K562 treated with DMSO at 1 percent for 24 hours (cell line): ENCODE measurements around the gene NT5DC2. TPM values are rescaled to one million over a fixed set of nuclear protein-coding genes. Genes with fewer than 3 reads are reported as not detected.

Source experiments
- total RNA-seq: library from RNA; unstranded; fragments of 300-600 nt; gene quantifications from 2 replicates; pipeline ENCODE4 v1.2.3, GENCODE V29; 2022; ENCODE audit warnings: low read depth; ENCODE audit not compliant: insufficient read depth

The NT5DC2 gene
- total RNA-seq: 119 and 144 TPM in 2 replicates

DNA sequence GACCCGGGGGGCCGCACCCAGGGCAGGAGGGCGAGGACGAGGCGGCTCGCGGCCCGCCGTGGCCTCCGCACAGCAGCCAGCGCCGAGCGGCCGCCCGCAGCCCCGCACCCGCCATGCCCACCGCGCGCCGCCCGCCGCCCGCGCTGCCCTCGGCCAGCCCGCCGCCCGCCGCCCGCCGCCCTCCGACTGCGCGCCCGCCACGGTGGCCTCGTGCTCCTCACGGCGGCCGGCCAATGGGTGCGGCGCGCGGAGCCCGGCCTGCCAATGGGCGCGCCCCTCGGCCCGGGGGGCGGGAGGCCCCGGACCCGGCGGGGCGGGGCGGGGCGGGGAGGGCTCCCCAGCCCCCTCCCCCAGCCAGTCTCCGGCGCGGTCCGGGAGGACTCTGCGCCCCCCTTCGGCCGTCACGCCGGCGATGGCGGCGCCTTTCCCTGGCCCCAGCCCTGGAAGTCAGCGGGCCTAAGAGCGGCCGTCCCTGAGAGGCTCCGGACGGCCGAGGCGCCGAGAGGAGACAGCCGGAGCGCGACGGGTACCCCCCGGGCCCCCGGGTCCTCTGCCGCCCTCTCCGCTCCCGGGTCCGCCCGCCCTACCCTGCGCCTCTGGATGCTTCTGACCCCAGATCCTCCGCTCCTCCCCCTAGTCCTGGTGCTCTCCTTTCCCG, at the start of gene NT5DC2:
NT5DC2 (minus strand) TSS at position 235 of the 658 bp plus-strand sequence; CDS start at position 115, 120 bp downstream.

DNA sequence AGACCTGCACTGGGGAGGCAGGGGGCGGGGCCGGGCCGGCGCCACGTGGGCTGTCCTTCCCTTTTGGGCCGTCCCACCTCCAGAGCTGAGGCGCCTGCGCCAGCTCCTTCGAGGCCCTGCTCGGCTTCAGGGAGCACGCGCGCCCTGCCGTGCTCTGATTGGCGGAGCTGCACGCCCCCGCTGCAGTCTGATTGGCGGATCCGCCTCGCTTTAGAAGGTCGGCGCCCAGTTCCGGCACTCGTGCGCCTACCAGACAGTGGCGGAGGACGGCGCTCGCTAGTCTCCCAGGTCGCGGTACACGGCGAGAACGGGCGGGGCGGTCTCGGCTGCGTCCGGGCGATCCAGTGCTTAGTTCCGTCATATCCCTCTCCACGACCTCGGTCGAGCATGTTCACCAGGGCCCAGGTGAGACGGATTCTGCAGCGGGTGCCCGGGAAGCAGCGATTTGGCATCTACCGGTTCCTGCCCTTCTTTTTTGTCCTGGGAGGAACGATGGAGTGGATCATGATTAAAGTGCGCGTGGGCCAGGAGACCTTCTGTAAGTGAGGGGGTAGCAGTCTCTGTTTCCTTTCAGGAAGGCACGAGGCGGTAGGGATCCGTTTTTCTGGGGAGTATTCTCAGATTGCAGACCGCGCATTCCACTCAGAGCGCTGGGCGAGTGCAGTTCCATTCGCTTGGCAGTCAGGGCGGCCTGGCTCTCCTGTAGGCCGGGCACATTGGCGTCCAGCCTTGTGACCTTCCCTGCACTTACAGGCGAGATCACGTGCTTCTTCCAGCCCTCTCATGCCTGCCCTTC, 2.9 kb upstream of the NT5DC2 start, which contains the start of gene UQCC5:
UQCC5 (plus strand) TSS at position 237 of the 796 bp plus-strand sequence; CDS start at position 388, 151 bp downstream.

DNA sequence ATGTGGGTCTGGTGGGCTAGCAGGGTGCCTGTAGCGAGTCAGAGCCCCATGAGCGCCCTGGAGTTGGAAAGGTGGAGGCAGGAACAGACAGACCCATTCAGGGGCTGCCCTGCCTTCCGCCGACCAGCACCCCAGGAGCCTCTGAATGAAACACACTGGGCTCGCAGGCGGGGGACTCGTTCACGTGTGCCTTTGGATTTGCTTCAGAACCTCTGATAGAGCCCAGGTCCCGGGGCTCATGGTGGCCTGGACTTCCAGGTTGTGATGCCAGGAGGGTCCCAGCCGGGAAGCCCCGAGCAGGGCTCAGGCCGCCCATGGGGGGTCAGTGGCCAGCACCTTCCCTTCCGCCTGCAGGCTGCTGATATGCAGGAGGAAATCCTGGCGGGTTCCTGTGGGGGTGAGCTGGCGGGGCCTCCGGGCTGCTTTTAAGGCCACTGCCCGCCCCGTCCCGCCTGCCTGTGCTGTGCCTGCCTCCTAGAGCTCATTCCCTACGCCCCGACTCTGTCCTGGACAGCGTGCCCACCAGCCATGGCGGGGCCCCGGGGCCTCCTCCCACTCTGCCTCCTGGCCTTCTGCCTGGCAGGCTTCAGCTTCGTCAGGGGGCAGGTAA, 38.7 kb downstream of the NT5DC2 start, which contains the start of gene STAB1:
STAB1 (plus strand) TSS at position 453 of the 610 bp plus-strand sequence; CDS start at position 529, 76 bp downstream.

Other genes with a start within 250 kb of the NT5DC2 start
- gene GLYCTK, start 246.0 kb downstream of the NT5DC2 start, total RNA-seq: 3.7 and 4.9 TPM in 2 replicates
- gene DNAH1, start 217.5 kb downstream of the NT5DC2 start, total RNA-seq: 0.88 and 1.4 TPM in 2 replicates
- gene BAP1, start 123.8 kb downstream of the NT5DC2 start, total RNA-seq: 65.8 and 72.0 TPM in 2 replicates
- gene PHF7, start 123.2 kb downstream of the NT5DC2 start, total RNA-seq: 19.6 and 22.2 TPM in 2 replicates
- gene SEMA3G, start 88.8 kb downstream of the NT5DC2 start, total RNA-seq: 0.13 TPM in 1 of 2 replicates, not detected in the other
- not detected in 2 replicates for gene TNNC1, start 79.8 kb downstream of the NT5DC2 start, total RNA-seq
- gene NISCH, start 78.3 kb downstream of the NT5DC2 start, total RNA-seq: 44.8 and 46.3 TPM in 2 replicates
- gene STAB1, start 38.5 kb downstream of the NT5DC2 start, total RNA-seq: 0.24 and 0.46 TPM in 2 replicates
- 33.0 and 37.8 TPM in 2 replicates for gene UQCC5, start 2.7 kb upstream of the NT5DC2 start, total RNA-seq
- gene PBRM1, start 152.1 kb upstream of the NT5DC2 start, total RNA-seq: 13.7 and 19.7 TPM in 2 replicates
- gene GNL3, start 152.2 kb upstream of the NT5DC2 start, total RNA-seq: 27.5 and 33.1 TPM in 2 replicates
- 32.6 and 39.1 TPM in 2 replicates for gene GLT8D1, start 171.9 kb upstream of the NT5DC2 start, total RNA-seq
- gene SPCS1, start 172.2 kb upstream of the NT5DC2 start, total RNA-seq: 64.8 and 65.9 TPM in 2 replicates
- 9.4 and 10.3 TPM in 2 replicates for gene NEK4, start 237.1 kb upstream of the NT5DC2 start, total RNA-seq
- gene ITIH1, start 243.7 kb upstream of the NT5DC2 start, total RNA-seq: not detected in 2 replicates